ENCODE data around the gene RFX4.

DNA sequence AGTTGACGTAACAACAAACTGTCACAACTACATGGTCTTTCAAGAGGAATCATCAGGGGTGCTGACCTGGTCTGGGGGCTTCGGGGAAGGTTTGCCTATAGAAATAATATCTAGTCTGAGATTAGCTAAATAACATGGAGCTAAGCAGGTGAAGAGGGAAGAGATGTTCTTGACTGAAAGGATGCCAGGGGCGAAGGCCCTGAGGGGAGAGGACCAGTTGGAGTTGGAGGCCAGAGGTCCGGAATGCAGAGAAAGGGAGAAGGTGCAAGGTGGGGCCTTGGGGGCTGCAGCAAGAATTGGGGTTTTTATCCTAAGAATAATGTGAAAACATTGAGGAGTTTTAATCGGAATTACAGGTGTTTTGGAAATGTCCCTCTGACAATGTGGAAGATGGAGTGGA, 123.2 kb downstream of the RFX4 start:
- TF ChIP-seq, protein P1, sequence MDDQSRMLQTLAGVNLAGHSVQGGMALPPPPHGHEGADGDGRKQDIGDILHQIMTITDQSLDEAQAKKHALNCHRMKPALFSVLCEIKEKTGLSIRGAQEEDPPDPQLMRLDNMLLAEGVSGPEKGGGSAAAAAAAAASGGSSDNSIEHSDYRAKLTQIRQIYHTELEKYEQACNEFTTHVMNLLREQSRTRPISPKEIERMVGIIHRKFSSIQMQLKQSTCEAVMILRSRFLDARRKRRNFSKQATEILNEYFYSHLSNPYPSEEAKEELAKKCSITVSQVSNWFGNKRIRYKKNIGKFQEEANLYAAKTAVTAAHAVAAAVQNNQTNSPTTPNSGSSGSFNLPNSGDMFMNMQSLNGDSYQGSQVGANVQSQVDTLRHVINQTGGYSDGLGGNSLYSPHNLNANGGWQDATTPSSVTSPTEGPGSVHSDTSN (IDR thresholded peaks at IDR 0.05), result no peak
- no peak for TF ChIP-seq HOXA7 (CRISPR knock-in tag; IDR thresholded peaks at IDR 0.05)

Measured in A549 (cell line).